ACC112 (cell line): Measurements from ENCODE around the gene FAM241B.

ENCODE experiments used
- H2AFZ ChIP-seq: fragments of 200-600 bp; sonication (generic); one replicate; pipeline ENCODE4 v1.6.0; 2017; ENCODE audit warnings: antibody characterized with exemption, low read length; ENCODE audit not compliant: unreplicated experiment
- H3K27ac ChIP-seq: fragments of 200-600 bp; sonication (generic); 2 replicates; pipeline ENCODE4 v1.5.1; 2014; ENCODE audit warnings: low read depth, mild to moderate bottlenecking, antibody characterized with exemption, low read length, moderate library complexity
- H3K27me3 ChIP-seq: fragments of 200-600 bp; sonication (generic); 2 replicates; pipeline ENCODE4 v1.6.1; 2014; ENCODE audit warnings: mild to moderate bottlenecking, antibody characterized with exemption, low read length, moderate library complexity, mixed read lengths; ENCODE audit not compliant: insufficient read depth
- H3K36me3 ChIP-seq: fragments of 200-600 bp; sonication (generic); 2 replicates; pipeline ENCODE4 v1.6.1; 2016; ENCODE audit warnings: mild to moderate bottlenecking, antibody characterized with exemption, low read length, moderate library complexity, mixed read lengths; ENCODE audit not compliant: insufficient read depth
- H3K4me1 ChIP-seq: fragments of 200-600 bp; sonication (generic); one replicate; pipeline ENCODE4 v1.6.1; 2016; ENCODE audit warnings: low read length, mixed read lengths; ENCODE audit not compliant: insufficient read depth, unreplicated experiment, control insufficient read depth
- H3K4me3 ChIP-seq: fragments of 200-600 bp; sonication (generic); 2 replicates; pipeline ENCODE4 v1.5.1; 2014; ENCODE audit warnings: mild to moderate bottlenecking, low read depth, low read length
- H3K79me2 ChIP-seq: fragments of 200-600 bp; sonication (generic); one replicate; pipeline ENCODE4 v1.6.0; 2016; ENCODE audit warnings: low read length; ENCODE audit not compliant: control insufficient read depth, unreplicated experiment, insufficient read depth

Gene FAM241B

DNA sequence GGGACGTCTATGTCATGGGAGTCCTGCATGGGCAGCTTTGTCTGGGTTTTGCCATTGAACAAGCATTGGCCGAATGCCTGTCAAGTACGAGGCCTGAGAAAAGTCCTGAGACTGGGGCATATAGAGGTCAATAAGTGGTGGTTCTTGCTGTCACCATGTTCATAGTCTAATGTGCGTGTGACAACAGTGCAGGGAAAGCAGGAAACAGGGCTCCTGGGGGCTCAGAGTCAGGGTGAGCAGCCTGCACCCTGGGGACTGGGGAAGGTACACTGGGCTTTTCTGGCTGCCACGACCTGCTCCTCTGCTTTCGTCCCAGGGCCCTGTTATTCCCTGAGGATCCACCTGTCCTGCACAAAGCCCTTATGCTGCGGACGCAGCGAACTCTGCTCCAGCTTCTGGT, 21.3 kb downstream of the FAM241B start:
- H3K36me3 ChIP-seq = no peaks in the 10 kb centered on the region
- H3K4me3 ChIP-seq = no peak overlapping the region
- no peak overlapping the region for H3K27ac ChIP-seq
- H3K4me1 ChIP-seq = no peaks in the 10 kb centered on the region
- no peak overlapping the region for H2AFZ ChIP-seq
- H3K79me2 ChIP-seq = no peaks in the 10 kb centered on the region
- H3K27me3 ChIP-seq = peaks cover 34% of the 10 kb centered on the region

DNA sequence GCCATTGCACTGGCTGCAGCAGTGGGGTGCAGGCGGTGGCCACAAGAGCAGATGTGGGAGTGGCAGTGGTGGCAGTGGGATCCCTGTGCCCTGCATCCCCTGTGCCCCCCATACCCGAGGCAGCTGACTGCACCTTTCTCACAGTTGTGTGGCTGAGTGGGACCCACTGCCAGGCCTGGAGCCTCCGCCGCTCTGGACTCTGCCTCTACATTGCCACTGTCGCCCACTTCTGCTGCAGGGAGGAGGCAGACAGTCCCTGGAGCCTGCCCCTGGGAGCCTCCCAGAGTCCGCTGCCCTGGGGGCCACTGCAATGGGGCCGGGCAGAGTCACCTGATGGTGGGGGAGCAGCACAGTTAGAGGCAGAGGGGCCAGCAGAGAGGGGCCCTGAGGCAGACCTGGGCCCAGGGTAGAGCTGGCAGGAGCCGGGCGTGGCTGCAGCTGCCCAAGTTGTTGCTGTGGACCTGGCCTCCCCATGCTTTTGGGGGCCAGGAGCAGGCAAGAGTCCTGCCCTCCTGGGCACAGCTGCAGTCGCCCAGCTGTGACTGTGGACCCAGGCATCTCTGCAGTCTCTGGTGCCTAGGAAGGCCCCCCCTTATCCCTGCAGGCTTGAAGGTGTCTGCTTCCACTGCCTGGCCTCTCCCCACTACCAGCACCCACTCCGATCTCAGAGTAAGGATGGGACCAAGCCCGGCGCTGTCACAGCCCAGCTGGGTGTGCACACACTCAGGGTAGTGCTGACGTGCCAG, 22.2 kb downstream of the FAM241B start:
- no peak overlapping the region for H2AFZ ChIP-seq
- H3K4me1 ChIP-seq = no peaks in the 10 kb centered on the region
- H3K27ac ChIP-seq = no peak overlapping the region
- H3K4me3 ChIP-seq = no peak overlapping the region
- no peaks in the 10 kb centered on the region for H3K79me2 ChIP-seq
- H3K36me3 ChIP-seq = no peaks in the 10 kb centered on the region
- H3K27me3 ChIP-seq = peaks cover 43% of the 10 kb centered on the region

DNA sequence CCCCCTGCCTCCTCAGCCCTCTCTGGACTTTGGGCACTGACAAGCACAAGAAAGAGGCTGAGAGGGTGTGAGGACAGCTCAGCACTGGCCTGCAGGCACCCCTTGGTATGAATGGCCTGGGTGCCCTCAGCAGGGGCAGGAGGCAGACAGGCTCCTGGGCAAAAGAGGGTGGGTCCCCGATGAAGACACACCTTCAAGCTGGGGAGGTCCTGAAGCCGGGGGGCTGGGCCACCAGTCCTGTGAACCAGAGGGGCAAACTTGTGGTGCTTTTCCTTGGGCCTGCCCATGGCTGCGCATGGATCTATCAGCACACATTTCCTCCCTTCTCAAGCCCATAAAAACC, 22.8 kb downstream of the FAM241B start:
- Histone ChIP-seq H3K4me1 (no peaks in the 10 kb centered on the region), H3K36me3 (no peaks in the 10 kb centered on the region), H3K4me3 (no peak overlapping the region), H3K27ac (no peak overlapping the region), H3K79me2 (no peaks in the 10 kb centered on the region), H3K27me3 (peaks cover 49% of the 10 kb centered on the region), H2AFZ (no peak overlapping the region)

DNA sequence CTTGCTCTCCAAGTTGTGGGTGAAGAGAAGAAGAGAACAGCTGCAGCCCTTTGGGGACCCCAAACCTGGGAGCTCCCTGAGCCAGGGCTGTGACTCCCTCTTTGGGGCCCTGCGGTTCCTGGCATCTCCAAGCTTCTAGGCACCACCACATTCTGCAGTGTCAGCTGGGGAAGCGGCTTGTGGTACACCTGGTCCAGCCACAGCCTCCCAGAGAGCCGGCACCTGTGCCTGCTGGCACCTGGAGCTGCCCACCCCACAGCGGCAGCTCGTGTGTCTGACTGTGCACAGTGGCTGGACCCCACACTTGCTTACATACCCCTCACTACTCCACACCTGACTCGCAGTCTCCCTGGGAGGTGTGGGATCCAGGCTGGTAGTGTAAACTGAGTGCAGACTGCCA, 23.5 kb downstream of the FAM241B start:
- H3K4me3 ChIP-seq = no peak overlapping the region
- no peak overlapping the region for H2AFZ ChIP-seq
- no peaks in the 10 kb centered on the region for H3K4me1 ChIP-seq
- no peaks in the 10 kb centered on the region for H3K79me2 ChIP-seq
- no peak overlapping the region for H3K27ac ChIP-seq
- H3K36me3 ChIP-seq = no peaks in the 10 kb centered on the region
- peaks cover 55% of the 10 kb centered on the region for H3K27me3 ChIP-seq

DNA sequence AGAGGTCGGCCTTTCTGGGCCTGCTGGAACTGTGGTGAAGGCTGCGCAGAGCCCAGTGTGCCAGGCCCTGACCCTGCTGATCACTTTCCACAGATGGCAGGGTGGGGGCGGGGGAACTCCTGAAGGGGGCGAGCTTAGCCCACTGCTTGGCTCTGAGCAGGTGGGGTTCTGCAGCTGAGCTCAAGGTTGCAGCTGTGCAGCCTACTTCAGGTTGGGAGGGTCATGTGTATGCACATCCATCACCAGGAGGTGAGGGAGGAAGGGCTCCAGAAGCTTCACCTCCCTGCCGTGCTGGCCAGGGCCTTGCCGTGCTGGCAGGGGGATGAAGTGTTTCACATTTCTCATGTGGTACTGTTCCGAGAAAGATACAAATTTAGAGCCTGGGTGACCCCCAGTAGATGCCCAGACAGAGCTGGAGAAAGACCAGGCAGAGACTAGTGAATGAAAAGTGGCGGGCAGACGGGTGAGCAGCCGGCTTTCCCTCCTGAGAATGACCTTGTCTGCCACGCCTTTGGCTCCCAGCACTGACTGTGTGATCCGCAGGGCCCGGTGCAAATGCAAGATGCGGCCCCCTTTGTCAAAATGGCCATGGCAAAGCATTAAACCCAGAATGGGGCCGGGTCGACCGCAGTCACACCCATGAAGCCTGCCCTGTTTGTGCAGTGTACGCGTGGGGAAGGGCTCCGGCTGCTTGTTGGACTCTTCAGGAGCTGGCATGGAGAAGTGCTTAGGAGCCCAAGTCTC, 25.2 kb downstream of the FAM241B start:
- H3K27ac ChIP-seq = no peak overlapping the region
- no peaks in the 10 kb centered on the region for H3K36me3 ChIP-seq
- H3K4me3 ChIP-seq = no peak overlapping the region
- H2AFZ ChIP-seq = no peak overlapping the region
- peaks cover 65% of the 10 kb centered on the region for H3K27me3 ChIP-seq
- no peaks in the 10 kb centered on the region for H3K4me1 ChIP-seq
- H3K79me2 ChIP-seq = no peaks in the 10 kb centered on the region

DNA sequence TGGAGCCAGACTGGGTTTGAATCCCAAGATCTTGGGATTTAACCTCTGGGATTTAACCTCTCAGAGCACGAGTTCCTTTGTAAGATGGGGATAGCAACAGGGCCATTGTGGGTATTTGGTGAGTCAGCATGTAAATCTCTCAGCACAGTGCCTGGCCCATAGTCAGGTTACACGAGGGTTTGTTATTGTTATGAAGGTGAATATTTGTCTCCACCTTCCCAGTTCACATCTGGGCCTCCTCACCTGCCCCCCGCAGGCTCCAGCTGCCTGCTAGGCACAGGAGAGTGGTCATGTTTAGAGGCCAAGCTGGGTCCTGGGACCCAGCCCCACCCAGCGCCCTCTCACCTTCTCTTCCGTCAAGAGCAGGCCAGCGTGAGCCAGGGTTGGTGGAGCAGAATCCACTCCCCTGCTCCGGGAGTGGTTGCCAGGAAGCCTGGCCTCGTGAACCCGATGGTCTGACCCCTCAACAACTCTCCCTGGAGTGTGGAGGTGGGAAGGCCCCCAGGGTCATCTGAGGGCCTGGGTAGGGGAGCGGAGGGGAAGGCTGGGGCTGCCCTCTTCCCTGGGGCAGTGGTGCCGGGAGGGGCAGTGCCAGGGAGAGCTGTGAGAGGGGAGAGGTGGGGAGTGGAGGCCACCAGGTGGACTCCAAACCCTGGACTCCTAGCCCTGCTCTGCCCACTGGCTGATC, 26.0 kb downstream of the FAM241B start:
- Histone ChIP-seq H3K4me3 (no peak overlapping the region), H3K36me3 (no peaks in the 10 kb centered on the region), H2AFZ (no peak overlapping the region), H3K27ac (no peak overlapping the region), H3K27me3 (peaks cover 71% of the 10 kb centered on the region), H3K4me1 (no peaks in the 10 kb centered on the region), H3K79me2 (no peaks in the 10 kb centered on the region)

DNA sequence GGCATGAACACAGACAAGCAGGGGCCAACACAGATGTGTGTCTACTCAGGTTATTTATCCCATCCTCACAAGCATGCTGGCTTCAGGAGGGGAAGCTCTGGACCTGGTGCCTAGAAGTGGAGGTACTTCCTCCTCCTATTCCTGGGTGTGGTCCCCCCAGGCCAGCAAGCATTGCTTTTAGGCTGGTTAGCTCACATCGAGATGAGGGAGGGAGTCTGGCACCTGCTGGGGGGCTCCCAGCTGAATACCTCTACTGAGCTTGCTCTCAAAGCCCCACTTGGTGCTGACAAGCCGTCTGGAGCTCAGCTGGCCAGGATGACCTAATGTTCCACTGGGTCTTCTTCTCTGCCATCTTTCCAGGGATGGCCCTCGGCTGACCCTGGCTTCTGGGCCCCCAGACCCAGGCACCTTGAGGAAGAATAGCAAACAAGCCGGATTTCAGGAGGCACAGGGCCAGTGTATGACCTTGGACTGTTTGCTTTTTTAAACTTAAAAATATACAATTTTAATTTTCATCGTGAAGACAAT, 26.8 kb downstream of the FAM241B start:
- no peak overlapping the region for H3K4me3 ChIP-seq
- no peaks in the 10 kb centered on the region for H3K79me2 ChIP-seq
- H3K36me3 ChIP-seq = no peaks in the 10 kb centered on the region
- H3K27ac ChIP-seq = no peak overlapping the region
- no peaks in the 10 kb centered on the region for H3K4me1 ChIP-seq
- no peak overlapping the region for H2AFZ ChIP-seq
- H3K27me3 ChIP-seq = peaks cover 79% of the 10 kb centered on the region

DNA sequence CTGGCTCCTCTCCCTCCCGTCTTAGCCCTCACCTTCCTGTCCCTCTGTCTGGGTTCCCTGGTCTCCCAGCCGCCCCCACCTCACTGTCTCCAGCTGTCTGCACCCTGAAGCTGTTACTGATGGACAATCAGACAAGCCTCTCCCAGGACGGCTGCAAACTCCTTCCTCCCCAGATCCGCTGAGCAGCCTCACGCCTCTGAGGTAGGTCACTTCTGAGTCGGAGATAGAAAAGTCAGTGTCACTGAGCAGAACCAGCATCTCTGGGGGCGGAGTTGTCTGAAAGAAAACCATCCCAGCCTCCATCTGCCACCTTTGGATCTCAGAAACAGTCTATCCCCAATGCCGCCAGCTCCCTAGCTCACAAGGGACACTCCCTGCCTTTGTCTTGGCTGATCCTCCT, 27.4 kb downstream of the FAM241B start:
- Histone ChIP-seq H3K36me3 (no peaks in the 10 kb centered on the region), H3K79me2 (no peaks in the 10 kb centered on the region), H3K27me3 (peaks cover 85% of the 10 kb centered on the region), H2AFZ (no peak overlapping the region), H3K27ac (no peak overlapping the region), H3K4me3 (no peak overlapping the region), H3K4me1 (no peaks in the 10 kb centered on the region)

DNA sequence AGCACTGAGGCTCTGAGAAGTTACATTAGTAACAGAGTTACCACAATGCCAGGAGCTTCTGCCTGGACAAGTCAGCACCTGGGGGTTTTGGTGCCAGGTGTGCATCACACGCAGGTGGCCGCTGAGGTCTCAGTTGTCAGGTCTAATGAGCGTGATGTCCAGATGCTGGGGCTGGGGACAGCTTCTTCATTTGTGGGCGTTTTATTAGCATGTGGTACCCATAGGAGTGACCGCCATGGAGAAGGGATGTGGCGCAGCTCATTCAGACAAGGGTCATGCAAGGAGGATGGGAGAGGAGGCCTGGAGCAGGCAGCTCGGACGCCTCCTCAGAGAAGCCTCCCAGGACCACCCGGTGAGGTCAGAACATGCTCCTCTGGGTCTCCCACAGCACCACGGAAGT, 27.8 kb downstream of the FAM241B start:
- Histone ChIP-seq H2AFZ (no peak overlapping the region), H3K79me2 (no peaks in the 10 kb centered on the region), H3K27ac (no peak overlapping the region), H3K36me3 (no peaks in the 10 kb centered on the region), H3K27me3 (peaks cover 85% of the 10 kb centered on the region), H3K4me1 (no peaks in the 10 kb centered on the region), H3K4me3 (no peak overlapping the region)

DNA sequence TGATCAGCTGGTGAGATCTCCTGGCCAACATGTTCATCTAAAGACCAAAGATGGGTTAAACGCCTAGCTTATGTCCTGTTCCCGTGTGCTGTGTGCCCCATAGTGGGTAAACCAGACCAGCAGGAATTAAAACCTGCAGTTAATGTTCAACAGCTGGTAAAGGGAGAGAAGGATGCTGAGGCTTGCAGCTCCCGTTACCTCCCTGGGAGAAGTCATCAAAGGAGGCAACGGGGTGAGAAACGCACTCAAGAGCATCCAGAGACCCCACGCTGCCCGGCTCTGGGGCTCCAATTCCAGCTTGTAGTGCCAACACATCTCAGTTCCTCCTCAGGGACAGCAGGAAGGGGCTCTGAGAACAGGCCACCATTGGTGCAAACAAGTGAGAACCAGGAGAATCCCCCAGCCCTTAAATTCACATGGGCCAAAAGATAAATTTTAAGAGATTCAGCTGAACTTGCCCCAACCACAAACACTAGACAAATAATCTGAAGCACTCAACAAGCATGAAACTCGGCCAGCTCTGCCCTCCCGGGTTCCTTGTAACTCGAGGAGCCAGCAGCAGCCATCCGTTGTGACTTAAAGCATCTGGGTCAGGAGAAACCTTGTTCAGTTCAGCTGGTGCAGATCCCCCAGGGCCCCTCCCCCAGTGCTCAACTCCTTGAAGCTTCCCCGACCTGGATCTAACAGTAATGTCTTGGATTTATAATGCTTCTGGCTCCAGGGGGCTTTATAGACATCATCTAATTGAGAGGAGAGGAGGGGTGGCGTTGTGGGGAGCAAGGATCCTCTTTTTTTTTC, 29.4 kb downstream of the FAM241B start:
- no peak overlapping the region for H3K27ac ChIP-seq
- no peaks in the 10 kb centered on the region for H3K4me1 ChIP-seq
- H3K79me2 ChIP-seq = no peaks in the 10 kb centered on the region
- peaks cover 85% of the 10 kb centered on the region for H3K27me3 ChIP-seq
- H3K4me3 ChIP-seq = no peak overlapping the region
- H2AFZ ChIP-seq = no peak overlapping the region
- H3K36me3 ChIP-seq = no peaks in the 10 kb centered on the region
